Osteoblast (primary cell): ENCODE measurements around the gene CLECL1. TPM values are rescaled to one million over a fixed set of nuclear protein-coding genes. Genes with fewer than 3 reads are reported as not detected.

Experiments used
- DNase-seq: peaks from one replicate; pipeline ENCODE4 v3.0.0; 2011; ENCODE audit warnings: low spot score, mixed read lengths; ENCODE audit not compliant: insufficient read length; ENCODE audit errors: missing footprints
- H2AFZ ChIP-seq: 2 replicates; pipeline ENCODE4 v1.6.0; 2011; ENCODE audit warnings: mild to moderate bottlenecking, low read length
- H3K27ac ChIP-seq: 2 replicates; pipeline ENCODE4 v1.5.1; 2011; ENCODE audit warnings: mild to moderate bottlenecking, low read depth, low read length, moderate library complexity
- H3K27me3 ChIP-seq: 2 replicates; pipeline ENCODE4 v1.6.0; 2012; ENCODE audit warnings: mild to moderate bottlenecking, control low read depth, inconsistent platforms, low read length, moderate library complexity; ENCODE audit not compliant: insufficient read depth
- H3K36me3 ChIP-seq: 2 replicates; pipeline ENCODE4 v1.5.1; 2011; ENCODE audit warnings: mild to moderate bottlenecking, low read length, control low read depth, moderate library complexity; ENCODE audit not compliant: insufficient read depth
- H3K4me1 ChIP-seq: 2 replicates; pipeline ENCODE4 v1.5.1; 2011; ENCODE audit warnings: mild to moderate bottlenecking, low read length, control low read depth, moderate library complexity; ENCODE audit not compliant: insufficient read depth
- H3K4me2 ChIP-seq: 2 replicates; pipeline ENCODE4 v1.6.0; 2011; ENCODE audit warnings: mild to moderate bottlenecking, low read length; ENCODE audit not compliant: insufficient read depth
- H3K4me3 ChIP-seq: fragments of 200-600 bp; sonication (generic); 3 replicates; pipeline ENCODE4 v1.5.1; 2012; ENCODE audit warnings: mild to moderate bottlenecking, low read length, inconsistent platforms; ENCODE audit not compliant: insufficient read depth
- H3K79me2 ChIP-seq: 2 replicates; pipeline ENCODE4 v1.6.0; 2012; ENCODE audit warnings: mild to moderate bottlenecking, low read length, control low read depth, inconsistent platforms; ENCODE audit not compliant: insufficient read depth
- H3K9me3 ChIP-seq: 2 replicates; pipeline ENCODE4 v1.5.1; 2011; ENCODE audit warnings: low read depth, low read length, control low read depth
- H4K20me1 ChIP-seq: 2 replicates; pipeline ENCODE4 v1.6.0; 2012; ENCODE audit warnings: mild to moderate bottlenecking, low read length, control low read depth; ENCODE audit not compliant: insufficient read depth
- total RNA-seq: library from RNA; depleted of rRNA; stranded (reverse); fragments of >200 nt; gene quantifications from 2 replicates; pipeline ENCODE4 v1.2.3, GENCODE V29; 2012
- TF ChIP-seq, protein P1 (sequence below): IDR thresholded peaks from 2 replicates; pipeline ENCODE4 v1.5.1; 2011; ENCODE audit warnings: mild to moderate bottlenecking, low read depth, low read length, moderate library complexity; ENCODE audit errors: extremely low read depth

Gene CLECL1
- total RNA-seq, 1 donor = not detected

DNA sequence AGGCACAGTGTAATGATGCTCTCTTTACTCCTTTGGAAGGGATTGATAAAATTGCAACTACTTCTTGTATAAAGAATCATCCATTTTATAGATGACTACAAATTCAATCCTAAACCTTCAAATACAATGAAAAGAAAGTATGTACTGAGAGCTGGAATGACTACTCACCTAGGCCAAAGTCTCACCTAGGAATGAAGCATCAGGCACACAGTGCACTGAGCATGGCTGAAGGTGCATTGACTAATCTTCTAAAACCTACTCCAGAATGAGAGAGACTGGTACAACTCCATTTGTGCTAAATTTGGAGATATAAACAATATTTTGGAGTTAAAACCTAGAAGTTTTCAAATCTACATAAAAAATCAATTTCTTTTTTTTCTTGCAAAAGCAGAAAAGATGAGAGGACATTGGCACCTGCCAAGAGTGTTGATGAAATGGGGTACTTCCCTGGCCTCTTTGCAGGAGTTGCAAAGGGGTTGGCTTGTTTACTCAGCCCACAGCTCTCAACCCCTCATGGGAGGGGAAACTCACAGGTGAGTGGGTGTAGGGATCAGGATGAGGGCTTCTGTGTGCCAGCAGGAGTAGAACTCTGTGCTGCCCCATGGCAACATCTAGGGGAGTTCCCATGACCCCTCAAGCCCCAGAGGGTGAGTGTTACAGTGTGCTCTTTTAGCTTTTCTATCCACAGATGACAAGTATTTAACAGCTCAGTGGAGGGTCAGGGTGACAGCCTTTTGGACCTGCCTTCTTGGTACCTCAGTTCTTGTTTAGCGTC, 31.3 kb downstream of the CLECL1 start:
- Histone ChIP-seq H2AFZ (no peak overlapping the region), H4K20me1 (no peaks in the 10 kb centered on the region), H3K27ac (no peak overlapping the region), H3K4me2 (no peak overlapping the region), H3K27me3 (no peaks in the 10 kb centered on the region), H3K79me2 (no peaks in the 10 kb centered on the region), H3K4me1 (peaks cover 3% of the 10 kb centered on the region), H3K4me3 (no peak overlapping the region), H3K36me3 (no peaks in the 10 kb centered on the region), H3K9me3 (no peaks in the 10 kb centered on the region)
- TF ChIP-seq, protein P1, sequence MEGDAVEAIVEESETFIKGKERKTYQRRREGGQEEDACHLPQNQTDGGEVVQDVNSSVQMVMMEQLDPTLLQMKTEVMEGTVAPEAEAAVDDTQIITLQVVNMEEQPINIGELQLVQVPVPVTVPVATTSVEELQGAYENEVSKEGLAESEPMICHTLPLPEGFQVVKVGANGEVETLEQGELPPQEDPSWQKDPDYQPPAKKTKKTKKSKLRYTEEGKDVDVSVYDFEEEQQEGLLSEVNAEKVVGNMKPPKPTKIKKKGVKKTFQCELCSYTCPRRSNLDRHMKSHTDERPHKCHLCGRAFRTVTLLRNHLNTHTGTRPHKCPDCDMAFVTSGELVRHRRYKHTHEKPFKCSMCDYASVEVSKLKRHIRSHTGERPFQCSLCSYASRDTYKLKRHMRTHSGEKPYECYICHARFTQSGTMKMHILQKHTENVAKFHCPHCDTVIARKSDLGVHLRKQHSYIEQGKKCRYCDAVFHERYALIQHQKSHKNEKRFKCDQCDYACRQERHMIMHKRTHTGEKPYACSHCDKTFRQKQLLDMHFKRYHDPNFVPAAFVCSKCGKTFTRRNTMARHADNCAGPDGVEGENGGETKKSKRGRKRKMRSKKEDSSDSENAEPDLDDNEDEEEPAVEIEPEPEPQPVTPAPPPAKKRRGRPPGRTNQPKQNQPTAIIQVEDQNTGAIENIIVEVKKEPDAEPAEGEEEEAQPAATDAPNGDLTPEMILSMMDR = no peak
- no peak for DNase-seq

DNA sequence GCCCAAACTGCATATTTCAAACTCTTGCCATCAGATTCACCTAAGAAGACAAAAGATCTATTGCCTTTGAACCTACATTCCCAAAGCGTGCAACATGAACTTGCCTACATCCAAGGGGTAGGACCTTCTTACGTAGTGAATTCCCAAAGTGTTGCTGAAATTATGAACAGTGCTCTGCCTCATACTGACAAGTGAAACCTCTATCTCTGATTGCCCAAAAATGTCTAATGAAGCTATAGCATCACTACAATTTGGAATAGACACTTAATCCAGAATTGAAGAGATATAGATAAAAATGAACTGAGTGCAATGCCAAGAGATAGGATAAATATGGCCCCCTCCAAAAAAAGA, 32.3 kb downstream of the CLECL1 start:
- no peak overlapping the region for H3K4me3 ChIP-seq
- H2AFZ ChIP-seq = no peak overlapping the region
- no peaks in the 10 kb centered on the region for H4K20me1 ChIP-seq
- no peaks in the 10 kb centered on the region for H3K36me3 ChIP-seq
- TF ChIP-seq, protein P1 = no peak
- no peak for DNase-seq
- H3K79me2 ChIP-seq = no peaks in the 10 kb centered on the region
- H3K27ac ChIP-seq = no peak overlapping the region
- H3K4me2 ChIP-seq = no peak overlapping the region
- no peaks in the 10 kb centered on the region for H3K9me3 ChIP-seq
- no peaks in the 10 kb centered on the region for H3K27me3 ChIP-seq
- peaks cover 3% of the 10 kb centered on the region for H3K4me1 ChIP-seq

DNA sequence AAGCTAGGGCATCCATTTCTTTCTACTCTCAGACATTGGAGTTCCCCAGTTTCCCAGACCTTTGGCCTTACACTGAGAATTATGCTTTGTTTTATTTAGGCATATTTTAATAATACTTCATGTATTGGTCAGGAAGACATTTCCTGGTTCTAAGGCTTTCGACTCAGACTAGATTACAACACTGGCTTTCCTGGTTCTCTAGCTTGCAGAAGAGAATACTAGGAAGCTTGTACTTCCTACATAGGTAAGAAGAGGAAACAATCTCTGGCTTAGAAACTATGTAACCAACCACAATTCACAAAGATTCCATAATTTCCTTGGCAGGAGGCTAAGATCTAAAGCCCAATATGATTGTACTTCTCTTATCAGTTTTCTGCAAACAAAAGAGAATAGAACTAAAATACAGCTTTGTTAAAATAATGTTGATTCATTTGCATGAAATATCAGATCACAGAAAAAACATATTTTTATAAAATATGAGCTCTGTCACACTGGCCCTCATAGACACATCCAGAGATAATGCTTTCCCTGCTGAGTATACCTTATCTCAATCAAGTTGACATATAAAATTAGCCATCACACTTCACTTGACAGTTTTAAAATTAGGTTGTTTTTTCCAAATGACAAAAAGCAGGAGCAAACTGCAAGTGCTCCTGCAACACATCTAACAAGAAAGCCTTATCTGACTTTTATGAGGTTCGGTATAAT, 32.8 kb downstream of the CLECL1 start:
- H3K27me3 ChIP-seq = no peaks in the 10 kb centered on the region
- H3K4me3 ChIP-seq = no peak overlapping the region
- TF ChIP-seq, protein P1 = no peak
- no peaks in the 10 kb centered on the region for H3K9me3 ChIP-seq
- no peaks in the 10 kb centered on the region for H3K79me2 ChIP-seq
- no peak overlapping the region for H3K27ac ChIP-seq
- no peak overlapping the region for H2AFZ ChIP-seq
- no peak overlapping the region for H3K4me2 ChIP-seq
- DNase-seq = no peak
- H4K20me1 ChIP-seq = no peaks in the 10 kb centered on the region
- H3K36me3 ChIP-seq = no peaks in the 10 kb centered on the region
- H3K4me1 ChIP-seq = peaks cover 3% of the 10 kb centered on the region

DNA sequence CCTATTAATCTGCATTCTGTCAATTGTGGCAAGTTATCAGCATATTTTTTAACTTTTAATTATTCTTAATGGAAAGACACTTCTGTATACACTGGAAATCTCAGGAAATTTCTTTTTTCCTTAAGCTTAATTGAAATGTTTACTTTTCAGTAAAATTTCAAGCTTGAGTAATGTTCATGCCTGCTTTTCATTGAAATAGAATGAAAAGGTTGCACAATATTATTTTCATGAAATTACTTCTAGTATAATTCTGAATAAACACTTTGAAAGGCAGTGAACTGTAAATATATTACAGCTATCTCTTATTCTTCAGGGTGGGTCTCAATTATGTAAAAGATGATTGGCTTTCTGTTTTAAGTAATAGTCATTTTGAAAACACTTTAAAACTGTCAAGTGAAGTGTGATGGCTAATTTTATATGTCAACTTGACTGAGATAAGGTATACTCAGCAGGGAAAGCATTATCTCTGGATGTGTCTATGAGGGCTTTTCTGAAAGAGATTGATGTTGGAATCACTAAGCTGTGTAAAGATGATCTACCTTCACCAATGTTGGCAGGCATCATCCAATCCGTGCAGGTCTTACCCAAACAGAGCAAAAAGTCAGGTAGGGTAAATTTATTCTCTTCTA, 33.5 kb downstream of the CLECL1 start:
- Histone ChIP-seq H3K4me3 (no peak overlapping the region), H3K27ac (no peak overlapping the region), H4K20me1 (no peaks in the 10 kb centered on the region), H3K36me3 (no peaks in the 10 kb centered on the region), H3K27me3 (no peaks in the 10 kb centered on the region), H3K9me3 (no peaks in the 10 kb centered on the region), H2AFZ (no peak overlapping the region), H3K4me1 (peaks cover 3% of the 10 kb centered on the region), H3K79me2 (no peaks in the 10 kb centered on the region), H3K4me2 (no peak overlapping the region)
- DNase-seq = no peak
- TF ChIP-seq, protein P1 = no peak
